BLaER1 (cell line): ENCODE measurements around the gene LRRC27.
A peak's percentile ranks its signal among the peaks of the same experiment; 100 is the strongest.

Experiments
- H3K27ac ChIP-seq: shearing (Covaris generic); formaldehyde crosslinking; 2 replicates; pipeline ENCODE4 v1.8.1; 2022
- H3K27me3 ChIP-seq: shearing (Covaris generic); formaldehyde crosslinking; 2 replicates; pipeline ENCODE4 v1.8.1; 2022
- H3K36me3 ChIP-seq: shearing (Covaris generic); formaldehyde crosslinking; 2 replicates; pipeline ENCODE4 v1.8.1; 2022
- H3K4me1 ChIP-seq: shearing (Covaris generic); formaldehyde crosslinking; 2 replicates; pipeline ENCODE4 v1.8.1; 2022
- H3K4me2 ChIP-seq: shearing (Covaris generic); formaldehyde crosslinking; 2 replicates; pipeline ENCODE4 v1.8.1; 2022
- H3K4me3 ChIP-seq: shearing (Covaris generic); formaldehyde crosslinking; 2 replicates; pipeline ENCODE4 v1.8.1; 2022
- H3K9ac ChIP-seq: shearing (Covaris generic); formaldehyde crosslinking; 2 replicates; pipeline ENCODE4 v1.8.1; 2022
- H3K9me3 ChIP-seq: shearing (Covaris generic); formaldehyde crosslinking; 2 replicates; pipeline ENCODE4 v1.8.1; 2022
- H4K20me1 ChIP-seq: shearing (Covaris generic); formaldehyde crosslinking; 2 replicates; pipeline ENCODE4 v1.8.1; 2022
- Cebpa-rat ChIP-seq: shearing (Covaris generic); IDR thresholded peaks from 2 replicates; pipeline ENCODE4 v1.8.1; 2022

LRRC27 gene

DNA sequence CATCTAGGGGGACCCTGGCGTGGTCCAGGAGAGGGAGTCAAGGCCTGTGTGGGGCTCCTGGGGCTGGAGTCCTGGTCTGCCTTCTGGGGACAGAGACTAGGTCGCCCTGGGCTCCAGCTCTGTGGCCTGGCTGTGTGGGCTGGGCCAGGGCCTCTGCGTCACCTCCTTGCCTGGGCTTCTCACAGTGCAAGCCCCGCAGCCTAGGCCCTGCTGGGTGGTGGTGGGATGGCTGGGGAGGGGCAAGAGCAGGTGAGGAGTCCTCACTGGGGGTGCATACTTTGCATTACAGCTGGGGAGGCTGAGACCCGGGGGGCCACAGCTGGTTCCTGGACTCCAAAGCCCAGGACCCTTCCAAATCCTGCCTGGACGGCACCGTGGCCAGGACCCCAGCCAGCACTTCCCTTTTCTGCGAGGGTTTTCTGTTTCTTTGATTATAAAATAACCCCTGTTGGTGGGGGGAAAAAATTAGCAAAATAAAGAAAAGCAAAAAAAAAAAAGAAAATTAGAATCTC, 88.5 kb downstream of the LRRC27 start:
- Histone ChIP-seq H3K36me3 (no peaks in the 10 kb centered on the region), H3K9ac (peak overlapping the region; percentile 86), H3K4me3 (peak overlapping the region; percentile 59), H3K4me2 (peak overlapping the region; percentile 99), H3K27me3 (no peaks in the 10 kb centered on the region), H4K20me1 (peaks cover 13% of the 10 kb centered on the region; the same call in 1 of the 2 replicates), H3K4me1 (peaks cover 96% of the 10 kb centered on the region), H3K27ac (peak overlapping the region; percentile 97), H3K9me3 (no peaks in the 10 kb centered on the region)
- no peak for TF ChIP-seq Cebpa-rat

DNA sequence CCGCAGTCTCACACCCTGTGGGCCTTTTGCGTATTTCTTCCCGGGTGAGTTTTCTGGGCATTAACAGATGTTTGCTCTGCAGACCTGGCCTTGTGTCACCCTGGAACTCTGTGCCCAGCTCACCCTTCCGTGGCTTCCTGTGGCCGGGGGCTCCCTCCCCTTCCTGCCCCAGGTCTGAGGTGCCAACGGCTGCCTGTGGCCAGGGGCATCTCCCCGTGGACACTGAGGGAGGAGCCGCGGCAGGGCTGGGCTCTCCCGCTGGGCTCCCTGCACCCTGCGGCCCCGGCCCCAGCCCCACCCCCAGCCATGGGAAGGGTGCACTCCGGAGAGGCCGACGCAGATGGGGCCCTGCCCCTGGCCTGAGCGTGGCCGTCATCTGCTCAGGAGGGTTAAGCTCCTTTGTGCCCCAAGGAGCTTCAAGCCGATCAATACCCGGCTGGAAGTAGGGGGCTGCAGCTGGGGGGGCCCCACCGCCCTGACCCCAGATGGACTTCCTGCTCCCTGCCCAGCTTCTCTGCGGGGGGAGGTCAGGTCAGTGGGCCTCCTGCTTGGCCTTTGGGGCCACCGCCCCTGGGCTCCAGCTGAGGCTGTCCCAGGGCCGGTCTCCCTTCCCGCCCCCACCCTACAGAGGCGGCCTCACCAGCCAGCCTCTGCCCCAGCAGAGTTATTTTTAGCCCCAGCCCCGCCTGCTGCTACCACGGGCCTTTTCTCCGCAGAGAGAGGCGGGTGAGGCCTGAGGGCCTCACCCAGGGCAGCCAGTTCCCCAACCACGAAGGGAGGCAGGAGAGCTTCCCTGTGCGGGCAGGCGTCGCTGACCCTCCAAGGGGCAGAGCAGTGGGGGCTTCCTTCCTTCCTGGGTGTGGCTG, 89.2 kb downstream of the LRRC27 start:
- H3K9ac ChIP-seq = peak overlapping the region; percentile 86
- H3K4me3 ChIP-seq = peak overlapping the region; percentile 59
- no peaks in the 10 kb centered on the region for H3K36me3 ChIP-seq
- no peaks in the 10 kb centered on the region for H3K27me3 ChIP-seq
- H3K27ac ChIP-seq = peak overlapping the region; percentile 97
- H3K4me2 ChIP-seq = peak overlapping the region; percentile 99
- H4K20me1 ChIP-seq = peaks cover 8% of the 10 kb centered on the region; the same call in 1 of the 2 replicates
- no peaks in the 10 kb centered on the region for H3K9me3 ChIP-seq
- no peak for TF ChIP-seq Cebpa-rat
- H3K4me1 ChIP-seq = peaks cover 89% of the 10 kb centered on the region

DNA sequence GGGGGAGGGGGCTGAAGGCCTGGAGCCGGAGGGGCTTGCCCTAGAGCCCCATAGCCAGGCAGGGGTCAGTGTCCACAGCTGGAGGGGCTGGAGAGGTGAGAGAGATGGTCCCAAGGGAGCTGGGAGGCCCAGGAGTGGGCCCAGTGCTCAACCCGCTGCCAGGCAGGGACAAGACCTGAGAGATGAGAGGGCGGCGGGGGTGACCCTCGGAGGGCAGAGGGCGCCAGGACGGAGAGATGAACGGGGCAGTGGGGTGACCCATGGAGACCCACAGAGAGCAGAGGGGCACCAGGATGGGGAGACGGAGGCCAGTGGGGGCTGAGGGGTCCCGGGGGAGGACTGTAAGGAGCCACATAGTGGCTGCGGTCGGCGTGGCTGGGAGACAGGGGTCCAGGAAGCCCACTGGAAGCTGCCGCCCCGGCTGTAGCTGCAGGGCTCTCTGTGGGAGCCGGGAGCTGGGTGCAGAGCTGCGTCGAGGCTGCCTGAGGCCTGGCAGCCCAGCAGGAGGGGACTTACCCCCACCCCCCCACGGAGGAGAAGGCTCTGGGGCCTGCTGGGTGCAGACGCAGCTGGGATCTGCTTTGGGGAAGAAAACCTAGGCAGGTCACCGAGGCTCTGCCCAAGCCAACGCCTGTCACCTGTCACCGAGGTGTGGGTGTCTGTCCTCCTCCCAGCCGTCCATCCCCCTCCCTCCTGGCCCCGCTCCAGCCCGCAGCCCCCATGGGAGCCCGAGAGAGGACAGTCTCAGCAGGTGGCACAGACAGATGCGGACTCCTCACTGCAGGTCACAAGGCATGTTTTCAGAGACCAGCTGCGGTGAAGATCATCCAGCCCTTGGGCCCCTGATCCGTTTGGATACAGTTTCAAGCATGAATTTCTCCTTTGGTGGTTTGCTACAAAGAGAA, 90.1 kb downstream of the LRRC27 start:
- Histone ChIP-seq H3K36me3 (no peaks in the 10 kb centered on the region; the same call in 1 of the 2 replicates), H3K9me3 (no peaks in the 10 kb centered on the region), H3K27ac (peak overlapping the region; percentile 97), H3K4me1 (peaks cover 80% of the 10 kb centered on the region), H3K27me3 (no peaks in the 10 kb centered on the region), H3K4me3 (peak overlapping the region; percentile 59), H4K20me1 (no peaks in the 10 kb centered on the region; the same call in 1 of the 2 replicates), H3K4me2 (peak overlapping the region; percentile 99), H3K9ac (peak overlapping the region; percentile 86)
- TF ChIP-seq Cebpa-rat = no peak

DNA sequence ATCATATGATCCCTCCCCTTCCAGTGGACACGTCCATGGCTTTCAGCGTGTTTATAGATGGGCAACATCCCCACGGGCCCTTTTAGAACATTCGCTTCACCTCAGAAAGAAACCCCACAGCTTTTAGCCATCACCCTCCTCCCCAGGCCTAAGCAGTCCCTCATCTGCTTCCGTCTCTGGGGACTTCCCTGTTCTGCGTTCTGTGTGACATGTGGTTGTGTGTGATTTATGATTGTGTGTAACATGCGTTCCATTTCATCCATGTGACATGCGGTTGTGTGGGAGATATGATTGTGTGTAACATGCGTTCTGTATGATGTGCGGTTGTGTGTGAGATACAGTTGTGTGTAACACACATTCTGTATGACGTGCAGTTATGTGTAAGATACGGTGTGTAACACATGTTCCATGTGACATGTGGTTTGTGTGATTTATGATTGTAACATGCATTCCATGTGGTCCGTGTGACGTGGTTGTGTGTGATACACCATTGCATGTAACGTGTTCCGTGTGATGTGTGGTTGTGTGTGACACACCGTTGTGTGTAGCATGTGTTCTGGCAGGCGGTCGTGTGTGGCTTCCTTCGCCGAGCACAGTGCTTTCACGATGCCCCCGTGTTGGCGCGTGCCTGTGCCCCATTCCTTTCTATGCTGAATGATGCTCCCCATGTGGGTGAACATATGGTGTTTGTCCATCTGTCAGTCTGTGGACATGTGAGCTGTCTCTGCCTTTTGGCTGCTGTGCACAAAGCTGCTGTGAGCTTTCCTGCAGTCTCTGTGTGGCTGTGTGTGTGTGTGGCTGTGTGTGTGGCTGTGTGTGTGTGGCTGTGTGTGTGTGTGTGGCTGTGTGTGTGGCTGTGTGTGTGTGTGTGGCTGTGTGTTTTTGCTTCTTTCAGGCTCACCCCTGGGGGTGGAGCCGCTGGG, 91.2 kb downstream of the LRRC27 start:
- Histone ChIP-seq H3K4me1 (peaks cover 69% of the 10 kb centered on the region), H3K27me3 (no peaks in the 10 kb centered on the region), H3K9ac (peak overlapping the region; percentile 86), H3K36me3 (no peaks in the 10 kb centered on the region; the same call in 1 of the 2 replicates), H4K20me1 (no peaks in the 10 kb centered on the region), H3K4me2 (peak overlapping the region; percentile 99), H3K9me3 (no peaks in the 10 kb centered on the region), H3K27ac (peak overlapping the region; percentile 97), H3K4me3 (peak overlapping the region; percentile 59)
- TF ChIP-seq Cebpa-rat = no peak

DNA sequence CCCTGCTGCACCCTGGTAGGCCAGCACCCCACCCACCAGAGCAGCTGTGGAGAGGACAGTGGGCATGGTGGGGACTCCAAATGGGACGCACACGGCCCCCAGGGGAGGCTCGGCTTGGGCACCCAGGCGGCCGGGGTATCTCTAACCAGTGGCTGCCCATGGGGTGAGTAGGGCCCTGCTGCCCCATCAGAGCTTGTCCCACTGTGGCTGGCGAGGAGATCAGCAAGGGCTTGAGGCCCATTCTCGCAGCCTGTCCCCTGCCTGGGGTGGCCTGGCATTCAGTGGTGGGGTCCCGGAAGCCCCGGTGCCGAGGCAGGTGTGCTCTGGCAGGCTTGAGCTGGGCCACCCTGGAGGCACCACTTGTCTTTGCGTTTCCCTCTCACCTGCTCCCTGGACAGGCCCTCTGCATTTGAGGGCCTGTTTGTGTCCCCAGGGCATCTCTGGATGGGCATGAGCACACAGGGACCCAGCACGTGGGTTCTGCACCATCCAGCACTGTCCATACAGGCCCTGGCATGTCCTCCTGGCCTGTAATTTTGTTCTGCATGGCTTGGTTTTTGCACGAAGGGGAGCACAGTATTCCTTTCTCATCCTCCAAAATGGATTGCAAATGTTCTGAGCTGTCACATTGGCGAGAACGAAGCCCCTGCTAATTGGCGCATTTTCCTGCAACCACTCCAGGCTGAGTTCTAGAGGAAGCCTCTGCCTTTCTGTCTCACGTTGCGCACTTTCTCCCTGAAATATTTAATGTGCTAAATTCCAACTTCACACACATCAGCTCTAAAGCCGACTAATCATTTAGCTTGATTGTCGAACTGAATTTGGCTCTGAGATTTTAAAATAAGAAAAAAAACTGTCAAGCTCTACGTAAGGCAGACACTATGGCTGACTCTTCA, 92.2 kb downstream of the LRRC27 start:
- Histone ChIP-seq H3K27me3 (no peaks in the 10 kb centered on the region), H3K9me3 (no peaks in the 10 kb centered on the region), H3K4me2 (peak overlapping the region; percentile 99), H3K4me3 (no peak overlapping the region), H4K20me1 (no peaks in the 10 kb centered on the region), H3K27ac (peak overlapping the region; percentile 97), H3K9ac (peak overlapping the region; percentile 86; the same call in 1 of the 2 replicates), H3K36me3 (no peaks in the 10 kb centered on the region; the same call in 1 of the 2 replicates), H3K4me1 (peaks cover 65% of the 10 kb centered on the region)
- TF ChIP-seq Cebpa-rat = no peak

DNA sequence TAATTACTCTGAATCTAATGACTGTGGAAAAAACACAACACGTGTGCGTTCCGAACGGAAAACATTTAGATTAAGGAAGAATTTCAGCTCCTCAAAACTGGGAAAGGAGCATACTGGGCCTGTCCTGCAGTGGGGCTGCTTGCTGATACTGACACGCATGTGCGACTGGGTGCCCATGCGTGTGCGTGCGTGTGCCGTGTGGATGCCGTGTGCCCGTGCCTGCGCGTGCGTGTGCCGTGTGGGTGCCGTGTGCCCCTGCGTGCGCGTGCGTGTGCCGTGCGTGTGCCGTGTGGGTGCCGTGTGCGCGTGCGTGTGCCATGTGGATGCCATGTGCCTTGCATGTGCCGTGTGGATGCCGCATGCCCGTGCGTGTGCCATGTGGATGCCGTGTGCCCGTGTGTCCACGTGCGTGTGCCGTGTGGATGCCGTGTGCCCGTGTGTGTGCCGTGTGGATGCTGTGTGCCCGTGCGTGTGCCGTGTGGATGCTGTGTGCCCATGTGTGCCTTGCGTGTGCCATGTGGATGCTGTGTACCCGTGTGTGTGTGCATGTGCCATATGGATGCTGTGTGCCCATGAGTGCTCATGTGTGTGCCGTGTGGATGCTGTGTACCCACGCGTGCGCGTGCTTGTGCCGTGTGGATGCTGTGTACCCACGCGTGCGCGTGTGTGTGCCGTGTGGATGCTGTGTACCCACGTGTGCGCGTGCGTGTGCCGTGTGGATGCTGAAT, 93.2 kb downstream of the LRRC27 start:
- Histone ChIP-seq H3K36me3 (no peaks in the 10 kb centered on the region; the same call in 1 of the 2 replicates), H4K20me1 (no peaks in the 10 kb centered on the region), H3K9me3 (no peaks in the 10 kb centered on the region), H3K4me1 (peaks cover 66% of the 10 kb centered on the region), H3K9ac (no peak overlapping the region), H3K4me2 (no peak overlapping the region), H3K27me3 (no peaks in the 10 kb centered on the region), H3K27ac (no peak overlapping the region), H3K4me3 (no peak overlapping the region)
- no peak for TF ChIP-seq Cebpa-rat

DNA sequence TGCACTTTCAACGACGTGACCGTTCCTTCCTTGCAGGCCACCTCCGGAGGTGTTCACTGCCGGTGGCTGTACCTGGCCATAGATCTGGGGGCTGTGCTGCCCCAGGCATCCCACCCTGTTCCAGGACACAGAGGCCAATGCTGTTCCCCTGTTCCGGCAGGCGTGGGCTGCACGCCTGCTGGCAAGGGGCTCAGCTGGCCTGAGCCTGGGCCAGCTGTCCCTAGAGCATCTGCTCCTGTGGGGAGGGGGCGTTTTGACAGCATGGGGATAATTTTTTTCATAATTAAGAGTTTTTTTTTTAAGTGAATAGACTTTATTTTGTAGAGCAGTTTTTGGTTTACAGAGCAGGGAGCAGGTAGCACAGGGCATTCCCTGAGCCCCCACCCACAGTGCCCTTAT, 93.8 kb downstream of the LRRC27 start:
- no peaks in the 10 kb centered on the region; the same call in 1 of the 2 replicates for H3K36me3 ChIP-seq
- H3K4me1 ChIP-seq = peaks cover 66% of the 10 kb centered on the region
- no peak overlapping the region for H3K27ac ChIP-seq
- H3K4me3 ChIP-seq = no peak overlapping the region
- no peaks in the 10 kb centered on the region for H3K9me3 ChIP-seq
- TF ChIP-seq Cebpa-rat = no peak
- H3K4me2 ChIP-seq = no peak overlapping the region
- H3K9ac ChIP-seq = no peak overlapping the region
- H3K27me3 ChIP-seq = no peaks in the 10 kb centered on the region
- H4K20me1 ChIP-seq = no peaks in the 10 kb centered on the region
